A549 (cell line): ENCODE data around the gene TMEM51. TPM values are rescaled to one million over a fixed set of nuclear protein-coding genes. Genes with fewer than 3 reads are reported as not detected.

ENCODE experiments used
- ATAC-seq, 2 experiments: fragments of 200-7000 bp in 1 of 2; fragments of >200 bp in 1 of 2; cut with Nextera tagmentation in 1 of 2; cut with Tn5 transposase in 1 of 2; 3 replicates each; pipeline versions ENCODE4 v1.8.0 to v1.9.1; 2018 to 2020; ENCODE audit warnings: mild to moderate bottlenecking in 1 of 2, moderate library complexity in 1 of 2
- CTCF ChIA-PET: fragments of 300-600 bp; sonication (Branson Sonifier 250); formaldehyde crosslinking; extraction: SDS; loops from one replicate; lab custom pipeline; 2021; ENCODE audit warnings: antibody characterized with exemption, inconsistent platforms; lab: Yijun Ruan, JAX
- POLR2A ChIA-PET: fragments of 350-600 bp; formaldehyde crosslinking; extraction: SDS; loops from one replicate; lab custom pipeline; 2021; ENCODE audit warnings: antibody characterized with exemption, inconsistent platforms; lab: Yijun Ruan, JAX
- DNase-seq, 2 experiments: peaks; one replicate each; pipeline versions ENCODE4 v3.0.0 to v3.0.0-alpha.2; 2011 to 2016; ENCODE audit warnings: low read depth in 1 of 2, low spot score in 1 of 2
- FAIRE-seq: peaks from 2 replicates; lab custom pipeline; 2011; peaks lifted over from hg19 to GRCh38; lab: Jason Lieb, UNC
- H3K27ac ChIP-seq, 2 experiments: fragments of >200 bp; sonication (Bioruptor Twin); formaldehyde crosslinking; 3 replicates each; pipeline ENCODE4 v1.5.1; 2016 to 2017
- H3K4me1 ChIP-seq: fragments of >200 bp; sonication (Bioruptor Twin); formaldehyde crosslinking; 3 replicates; pipeline ENCODE4 v1.6.1; 2016
- H3K4me2 ChIP-seq: fragments of >200 bp; sonication (Bioruptor Twin); formaldehyde crosslinking; 3 replicates; pipeline ENCODE4 v1.6.1; 2016
- H3K4me3 ChIP-seq: fragments of >200 bp; sonication (Bioruptor Twin); formaldehyde crosslinking; 3 replicates; pipeline ENCODE4 v1.5.1; 2016
- H3K9me3 ChIP-seq: fragments of >200 bp; sonication (Bioruptor Twin); formaldehyde crosslinking; 3 replicates; pipeline ENCODE4 v1.6.1; 2016
- BCL3 ChIP-seq: fragments of >200 bp; sonication (Bioruptor Twin); formaldehyde crosslinking; IDR thresholded peaks from 3 replicates; pipeline ENCODE4 v1.6.1; 2016
- BHLHE40 ChIP-seq: IDR thresholded peaks from 2 replicates; pipeline ENCODE4 v1.6.1; 2012; ENCODE audit warnings: low read depth, low read length, inconsistent platforms
- CBX8 ChIP-seq: fragments of 200-600 bp; sonication (generic); IDR thresholded peaks from 2 replicates; pipeline ENCODE4 v1.6.1; 2016
- CEBPB ChIP-seq, 2 experiments: fragments of >200 bp in 1 of 2; sonication (Bioruptor Twin) in 1 of 2; formaldehyde crosslinking in 1 of 2; IDR thresholded peaks; 2 replicates each; pipeline ENCODE4 v1.6.1; 2012 to 2016
- CHD2 ChIP-seq: fragments of 150-350 bp; IDR thresholded peaks from 2 replicates; pipeline ENCODE4 v1.6.1; 2014; ENCODE audit warnings: low read length; ENCODE audit not compliant: partially characterized antibody
- EHF ChIP-seq: fragments of 250-450 bp; sonication (Bioruptor Pico); IDR thresholded peaks from 2 replicates; pipeline ENCODE4 v1.5.0; 2020; ENCODE audit warnings: mild to moderate bottlenecking
- EHMT2 ChIP-seq: fragments of 200-600 bp; sonication (generic); IDR thresholded peaks from 2 replicates; pipeline ENCODE4 v1.6.1; 2016; ENCODE audit warnings: antibody characterized with exemption, low read depth, mild to moderate bottlenecking, moderate library complexity
- ELK1 ChIP-seq: fragments of 150-350 bp; IDR thresholded peaks from 2 replicates; pipeline ENCODE4 v1.6.1; 2014; ENCODE audit warnings: low read depth, mild to moderate bottlenecking, low read length
- EP300 ChIP-seq, 2 experiments: fragments of >200 bp; sonication (Bioruptor Twin); formaldehyde crosslinking; IDR thresholded peaks; 2 replicates in 1 of 2; 3 replicates in 1 of 2; pipeline ENCODE4 v1.6.1; 2016 to 2017
- FOSB ChIP-seq: fragments of 250-450 bp; sonication (Bioruptor Pico); IDR thresholded peaks from 2 replicates; pipeline ENCODE4 v1.5.0; 2020; ENCODE audit warnings: mild to moderate bottlenecking, moderate library complexity
- FOSL2 ChIP-seq, 2 experiments: fragments of 450-650 bp in 1 of 2; fragments of >200 bp in 1 of 2; sonication (Bioruptor Twin) in 1 of 2; formaldehyde crosslinking; IDR thresholded peaks; 2 replicates each; pipeline versions ENCODE4 v1.5.0 to v1.6.1; 2016 to 2020; ENCODE audit warnings: mild to moderate bottlenecking in 1 of 2, moderate library complexity in 1 of 2
- GATA3 ChIP-seq: IDR thresholded peaks from 2 replicates; pipeline ENCODE4 v1.6.1; 2012; ENCODE audit warnings: borderline replicate concordance
- HES2 ChIP-seq: fragments of >200 bp; sonication (Bioruptor Twin); formaldehyde crosslinking; IDR thresholded peaks from 2 replicates; pipeline ENCODE4 v1.6.1; 2016
- HMGXB4 ChIP-seq: fragments of 250-450 bp; sonication (Bioruptor Pico); IDR thresholded peaks from 2 replicates; pipeline ENCODE4 v1.5.0; 2021; ENCODE audit warnings: mild to moderate bottlenecking, moderate library complexity, borderline replicate concordance
- HOXA7 ChIP-seq: fragments of 250-450 bp; sonication (Bioruptor Pico); IDR thresholded peaks from 2 replicates; pipeline ENCODE4 v1.5.0; 2020; ENCODE audit warnings: mild to moderate bottlenecking, moderate library complexity
- JUN ChIP-seq, 2 experiments: fragments of >200 bp; sonication (Bioruptor Twin); formaldehyde crosslinking; IDR thresholded peaks; 2 replicates in 1 of 2; 3 replicates in 1 of 2; pipeline ENCODE4 v1.6.1; 2016 to 2017
- KDM1A ChIP-seq: fragments of 200-600 bp; sonication (generic); IDR thresholded peaks from 2 replicates; pipeline ENCODE4 v1.6.1; 2016; ENCODE audit warnings: low read depth, mild to moderate bottlenecking
- MAFK ChIP-seq: fragments of 450-650 bp; IDR thresholded peaks from 2 replicates; pipeline ENCODE4 v1.6.1; 2014; ENCODE audit not compliant: partially characterized antibody
- MAX ChIP-seq: IDR thresholded peaks from 2 replicates; pipeline ENCODE4 v1.6.1; 2012
- MYC ChIP-seq: IDR thresholded peaks from 2 replicates; pipeline ENCODE4 v1.6.1; 2012; ENCODE audit warnings: mild to moderate bottlenecking, inconsistent platforms, low read length, improper control_type of control experiment, borderline replicate concordance
- NFE2L2 ChIP-seq: fragments of 150-350 bp; conservative IDR thresholded peaks from 2 replicates; pipeline ENCODE4 v1.6.1; 2014; ENCODE audit warnings: low read length
- NPAS2 ChIP-seq: fragments of 250-450 bp; sonication (Bioruptor Pico); IDR thresholded peaks from 2 replicates; pipeline ENCODE4 v1.8.0; 2022; ENCODE audit warnings: mild to moderate bottlenecking, moderate library complexity, borderline replicate concordance
- PHF8 ChIP-seq: fragments of 200-600 bp; sonication (generic); IDR thresholded peaks from 2 replicates; pipeline ENCODE4 v1.6.1; 2016; ENCODE audit warnings: low read depth, mild to moderate bottlenecking, antibody characterized with exemption, moderate library complexity, borderline replicate concordance
- RARB ChIP-seq: fragments of 250-450 bp; sonication (Bioruptor Pico); IDR thresholded peaks from 2 replicates; pipeline ENCODE4 v1.8.0; 2021; ENCODE audit warnings: mild to moderate bottlenecking, moderate library complexity
- RFX5 ChIP-seq: fragments of 450-650 bp; IDR thresholded peaks from 2 replicates; pipeline ENCODE4 v1.7.1; 2014; ENCODE audit warnings: antibody characterized with exemption, mild to moderate bottlenecking, moderate library complexity
- SMC3 ChIP-seq: fragments of >200 bp; sonication (Bioruptor Twin); formaldehyde crosslinking; IDR thresholded peaks from 3 replicates; pipeline ENCODE4 v1.6.1; 2018; ENCODE audit warnings: inconsistent platforms
- TP53 ChIP-seq: fragments of 250-450 bp; sonication (Bioruptor Pico); IDR thresholded peaks from 2 replicates; pipeline ENCODE4 v1.5.0; 2021; ENCODE audit warnings: mild to moderate bottlenecking, moderate library complexity
- ZFP36 ChIP-seq: fragments of 450-650 bp; IDR thresholded peaks from 2 replicates; pipeline ENCODE4 v1.6.1; 2014; ENCODE audit warnings: borderline replicate concordance; ENCODE audit not compliant: partially characterized antibody
- WGBS: methylation state at CpG from one replicate; pipeline ENCODE4 v1.1.6; 2017; ENCODE audit errors: missing lambda C conversion rate; 5-methylcytosine and 5-hydroxymethylcytosine counted together
- polyA plus RNA-seq, 4 experiments: library from polyadenylated mRNA; depleted of rRNA in 3 of 4; stranded (reverse); fragments of >200 nt; fragmentation: RNase III in 1 of 4; extraction: RNeasy Plus Mini Kit Qiagen cat#74134 plus additional on column Dnase treatment in 1 of 4; gene quantifications; 2 replicates in 3 of 4; 3 replicates in 1 of 4; pipeline ENCODE4 v1.2.3, GENCODE V29; 2011 to 2017

TMEM51 gene
- polyA plus RNA-seq, 2 of the 4 experiments (the other 2 are of a cell fraction), result 20.0 to 22.8 TPM

GRCh38 chr1:15186073-15186845 lies 32.7 kb downstream of the TMEM51 start:
- H3K9me3 ChIP-seq, result no peaks in the 10 kb centered on the region
- peaks cover 71% of the 10 kb centered on the region for H3K4me1 ChIP-seq
- POLR2A ChIA-PET, result no interaction called here
- TF ChIP-seq KDM1A, result peak; percentile 47; the same call in 1 of the 2 replicates
- no peak; the same call in 1 of the 2 replicates for TF ChIP-seq EHMT2
- H3K4me3 ChIP-seq, result no peak overlapping the region
- CTCF ChIA-PET, result no interaction called here
- H3K27ac ChIP-seq, result peak overlapping the region; percentile 91 to 92
- DNase-seq, result no peak
- ATAC-seq, result no peak
- 87% methylated on average over 6 of the region's 6 CpGs for WGBS
- FAIRE-seq, result no peak
- H3K4me2 ChIP-seq, result peak overlapping the region; percentile 76

GRCh38 chr1:15186846-15187151 lies 33.3 kb downstream of the TMEM51 start:
- ChIA-PET POLR2A (no interaction called here), CTCF (no interaction called here)
- H3K4me2 ChIP-seq, result peak overlapping the region; percentile 76
- H3K27ac ChIP-seq, result peak overlapping the region; percentile 91 to 92
- 20% methylated on average over 4 of the region's 6 CpGs for WGBS
- TF ChIP-seq SMC3, result no peak
- no peak for TF ChIP-seq MYC
- no peak for TF ChIP-seq CHD2
- no peak for TF ChIP-seq NFE2L2
- no peak for TF ChIP-seq HES2
- no peak for TF ChIP-seq PHF8
- TF ChIP-seq TP53 (CRISPR knock-in tag), result no peak
- no peak for TF ChIP-seq ZFP36
- TF ChIP-seq EP300 (IDR thresholded peaks at IDR 0.05), result no peak
- TF ChIP-seq BHLHE40, result no peak
- TF ChIP-seq MAX, result no peak
- TF ChIP-seq KDM1A, result no peak
- no peak for TF ChIP-seq RARB (CRISPR knock-in tag)
- TF ChIP-seq MAFK, result no peak
- TF ChIP-seq BCL3, result no peak
- no peak overlapping the region for H3K4me3 ChIP-seq
- 0 out of 6 replicates have a peak, but pooled peaks of 1 of the 2 experiments have one; percentile 7 for ATAC-seq
- H3K9me3 ChIP-seq, result no peaks in the 10 kb centered on the region
- FAIRE-seq, result no peak
- DNase-seq, result no peak
- peaks cover 71% of the 10 kb centered on the region for H3K4me1 ChIP-seq

- peak overlapping the region; percentile 91 to 92 for H3K27ac ChIP-seq
- CTCF ChIA-PET, result interaction anchor here (0.6 to 2.5 kb wide), 5 partner anchors 12 to 35 kb away, joined by 3 to 15 read pairs (median 5); no protein-coding TSS in a partner anchor
- 72% methylated on average over 14 of the region's 15 CpGs for WGBS
- H3K9me3 ChIP-seq, result no peaks in the 10 kb centered on the region
- no peak for DNase-seq
- FAIRE-seq, result no peak
- H3K4me2 ChIP-seq, result peak overlapping the region; percentile 76
- POLR2A ChIA-PET, result no interaction called here
- H3K4me1 ChIP-seq, result peaks cover 75% of the 10 kb centered on the region
- no peak overlapping the region for H3K4me3 ChIP-seq
- no peak; a peak in 1 of 6 replicates for ATAC-seq
- TF ChIP-seq NPAS2 (CRISPR knock-in tag) (no peak), HMGXB4 (CRISPR knock-in tag) (no peak), HOXA7 (CRISPR knock-in tag) (no peak), KDM1A (no peak), GATA3 (no peak), RFX5 (no peak), MAFK (no peak), EHF (no peak), CEBPB (IDR thresholded peaks at IDR 0.05) (no peak), MYC (no peak), FOSB (CRISPR knock-in tag) (no peak), ELK1 (no peak), FOSL2 (IDR thresholded peaks at IDR 0.05) (no peak), FOSL2 (CRISPR knock-in tag; IDR thresholded peaks at IDR 0.05) (no peak), CBX8 (no peak), JUN (IDR thresholded peaks at IDR 0.05) (no peak)
Measured at GRCh38 chr1:15187175-15188129, 33.9 kb downstream of the TMEM51 start.
